HepG2 (cell line): Measurements from ENCODE around the gene ESRP2. TPM values are rescaled to one million over a fixed set of nuclear protein-coding genes. Genes with fewer than 3 reads are reported as not detected.
A peak's percentile ranks its signal among the peaks of the same experiment; 100 is the strongest.

Experiments
- FOXK1 ChIP-seq: sonication (generic); formaldehyde crosslinking; IDR thresholded peaks from 2 replicates; pipeline ENCODE4 v1.4.0; 2020; ENCODE audit warnings: low read depth, missing genetic modification reagents, borderline replicate concordance
- FOXM1 ChIP-seq: sonication (generic); formaldehyde crosslinking; IDR thresholded peaks from 2 replicates; pipeline ENCODE4 v1.5.0; 2020; ENCODE audit warnings: missing genetic modification reagents
- HOXA9 ChIP-seq: sonication (generic); formaldehyde crosslinking; IDR thresholded peaks from 2 replicates; pipeline ENCODE4 v1.8.1; 2022; ENCODE audit warnings: missing genetic modification reagents, mild to moderate bottlenecking, moderate library complexity, borderline replicate concordance
- KLF9 ChIP-seq: IDR thresholded peaks from 2 replicates; pipeline ENCODE4 v1.6.1; 2016; ENCODE audit warnings: low read depth
- MTF1 ChIP-seq: sonication (generic); formaldehyde crosslinking; IDR thresholded peaks from 2 replicates; pipeline ENCODE4 v1.5.0; 2020; ENCODE audit warnings: missing genetic modification reagents
- NFIB ChIP-seq: sonication (generic); formaldehyde crosslinking; IDR thresholded peaks from 2 replicates; pipeline ENCODE4 v1.9.0; 2021; ENCODE audit warnings: missing genetic modification reagents, mild to moderate bottlenecking, borderline replicate concordance
- SP5 ChIP-seq: IDR thresholded peaks from 2 replicates; pipeline ENCODE4 v1.6.1; 2016; ENCODE audit warnings: low read depth, borderline replicate concordance
- TAF1 ChIP-seq: sonication (generic); formaldehyde crosslinking; IDR thresholded peaks from 2 replicates; pipeline ENCODE4 v1.4.0; 2020; ENCODE audit warnings: missing genetic modification reagents
- TAF15 ChIP-seq: fragments of 200-400 bp; formaldehyde crosslinking; IDR thresholded peaks from one replicate; pipeline ENCODE4 v1.6.1; 2018; ENCODE audit warnings: mild to moderate bottlenecking, low read depth, low read length; ENCODE audit not compliant: poor library complexity, severe bottlenecking
- THYN1 ChIP-seq: sonication (generic); formaldehyde crosslinking; IDR thresholded peaks from 2 replicates; pipeline ENCODE4 v1.8.1; 2023; ENCODE audit warnings: low read depth, mild to moderate bottlenecking, moderate library complexity, missing genetic modification reagents, borderline replicate concordance
- ZBTB39 ChIP-seq: sonication (generic); formaldehyde crosslinking; IDR thresholded peaks from 2 replicates; pipeline ENCODE4 v1.5.0; 2020; ENCODE audit warnings: missing genetic modification reagents
- ZBTB42 ChIP-seq: sonication (generic); formaldehyde crosslinking; IDR thresholded peaks from 2 replicates; pipeline ENCODE4 v1.5.0; 2020; ENCODE audit warnings: mild to moderate bottlenecking, missing genetic modification reagents
- ZFP37 ChIP-seq: sonication (generic); formaldehyde crosslinking; IDR thresholded peaks from 2 replicates; pipeline ENCODE4 v1.4.0; 2020; ENCODE audit warnings: missing genetic modification reagents, borderline replicate concordance
- ZFYVE20 ChIP-seq: sonication (generic); formaldehyde crosslinking; IDR thresholded peaks from 2 replicates; pipeline ENCODE4 v1.8.0; 2023; ENCODE audit warnings: low read depth, mild to moderate bottlenecking, moderate library complexity, missing genetic modification reagents, borderline replicate concordance
- ZKSCAN8 ChIP-seq: IDR thresholded peaks from 2 replicates; pipeline ENCODE4 v1.6.1; 2016; ENCODE audit warnings: borderline replicate concordance, missing genetic modification reagents, missing compliant biosample characterization
- ZNF296 ChIP-seq: sonication (generic); formaldehyde crosslinking; conservative IDR thresholded peaks from 2 replicates; pipeline ENCODE4 v1.5.0; 2020; ENCODE audit warnings: mild to moderate bottlenecking, missing genetic modification reagents
- ZNF430 ChIP-seq: sonication (generic); formaldehyde crosslinking; IDR thresholded peaks from 2 replicates; pipeline ENCODE4 v1.9.0; 2021; ENCODE audit warnings: mild to moderate bottlenecking, missing genetic modification reagents
- ZNF510 ChIP-seq: sonication (generic); formaldehyde crosslinking; IDR thresholded peaks from 2 replicates; pipeline ENCODE4 v1.4.0; 2020; ENCODE audit warnings: low read depth, mild to moderate bottlenecking, missing genetic modification reagents
- ZNF800 ChIP-seq: sonication (generic); formaldehyde crosslinking; IDR thresholded peaks from 2 replicates; pipeline ENCODE4 v1.4.0; 2020; ENCODE audit warnings: missing genetic modification reagents
- polyA plus RNA-seq, 8 experiments: library from polyadenylated mRNA; depleted of rRNA in 3 of 8; stranded (reverse) in 7 of 8; unstranded in 1 of 8; fragments of >200 nt; fragmentation: Illumina TruSeq in 4 of 8; extraction: Trizol in 4 of 8; gene quantifications; 2 replicates each; pipeline versions ENCODE4 v1.2.1 to v1.2.3, GENCODE V29; 2011 to 2016; ENCODE audit warnings: low read depth in 4 of 8, missing spikeins in 1 of 8, mixed read lengths in 1 of 8; ENCODE audit not compliant: insufficient read depth in 1 of 8
- total RNA-seq, 5 experiments: library from RNA; depleted of rRNA; stranded (reverse); fragments of >200 nt; fragmentation: Illumina TruSeq; extraction: Trizol; gene quantifications; 2 replicates each; pipeline ENCODE4 v1.2.3, GENCODE V29; 2016; ENCODE audit warnings: low read depth in 1 of 5
- TF ChIP-seq, protein P1 (sequence below): sonication (generic); formaldehyde crosslinking; IDR thresholded peaks from 2 replicates; pipeline ENCODE4 v1.5.1; 2020; ENCODE audit warnings: mild to moderate bottlenecking, missing genetic modification reagents, borderline replicate concordance
- TF ChIP-seq, protein P2 (sequence below): sonication (generic); formaldehyde crosslinking; IDR thresholded peaks from 2 replicates; pipeline ENCODE4 v1.4.0; 2020; ENCODE audit warnings: missing genetic modification reagents, borderline replicate concordance

The ESRP2 gene
- total and polyA plus RNA-seq, 2 of the 13 experiments (the other 11 are each of a cell fraction or from before 2014, with no cell fraction given): 21.1 to 32.4 TPM

GRCh38 chr16:68281368-68282063 is 45.6 kb upstream of the ESRP2 start (continued):
- peak; percentile 99 for TF ChIP-seq SP5 (CRISPR knock-in tag)
- TF ChIP-seq ZBTB39 (CRISPR knock-in tag): peak; percentile 90; the same call in 1 of the 2 replicates
- TF ChIP-seq, protein P1, sequence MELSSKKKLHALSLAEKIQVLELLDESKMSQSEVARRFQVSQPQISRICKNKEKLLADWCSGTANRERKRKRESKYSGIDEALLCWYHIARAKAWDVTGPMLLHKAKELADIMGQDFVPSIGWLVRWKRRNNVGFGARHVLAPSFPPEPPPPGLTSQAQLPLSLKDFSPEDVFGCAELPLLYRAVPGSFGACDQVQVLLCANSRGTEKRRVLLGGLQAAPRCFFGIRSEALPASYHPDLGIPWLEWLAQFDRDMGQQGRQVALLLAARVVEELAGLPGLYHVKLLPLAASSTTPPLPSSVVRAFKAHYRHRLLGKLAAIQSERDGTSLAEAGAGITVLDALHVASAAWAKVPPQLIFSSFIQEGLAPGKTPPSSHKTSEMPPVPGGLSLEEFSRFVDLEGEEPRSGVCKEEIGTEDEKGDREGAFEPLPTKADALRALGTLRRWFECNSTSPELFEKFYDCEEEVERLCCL (CRISPR knock-in tag): no peak
- no peak for TF ChIP-seq ZFYVE20 (CRISPR knock-in tag)
- no peak for TF ChIP-seq HOXA9
- TF ChIP-seq ZNF430: no peak; the same call in none of the 2 replicates
- peak; percentile 43; the same call in 1 of the 2 replicates for TF ChIP-seq ZNF510 (CRISPR knock-in tag)
- TF ChIP-seq, protein P2, sequence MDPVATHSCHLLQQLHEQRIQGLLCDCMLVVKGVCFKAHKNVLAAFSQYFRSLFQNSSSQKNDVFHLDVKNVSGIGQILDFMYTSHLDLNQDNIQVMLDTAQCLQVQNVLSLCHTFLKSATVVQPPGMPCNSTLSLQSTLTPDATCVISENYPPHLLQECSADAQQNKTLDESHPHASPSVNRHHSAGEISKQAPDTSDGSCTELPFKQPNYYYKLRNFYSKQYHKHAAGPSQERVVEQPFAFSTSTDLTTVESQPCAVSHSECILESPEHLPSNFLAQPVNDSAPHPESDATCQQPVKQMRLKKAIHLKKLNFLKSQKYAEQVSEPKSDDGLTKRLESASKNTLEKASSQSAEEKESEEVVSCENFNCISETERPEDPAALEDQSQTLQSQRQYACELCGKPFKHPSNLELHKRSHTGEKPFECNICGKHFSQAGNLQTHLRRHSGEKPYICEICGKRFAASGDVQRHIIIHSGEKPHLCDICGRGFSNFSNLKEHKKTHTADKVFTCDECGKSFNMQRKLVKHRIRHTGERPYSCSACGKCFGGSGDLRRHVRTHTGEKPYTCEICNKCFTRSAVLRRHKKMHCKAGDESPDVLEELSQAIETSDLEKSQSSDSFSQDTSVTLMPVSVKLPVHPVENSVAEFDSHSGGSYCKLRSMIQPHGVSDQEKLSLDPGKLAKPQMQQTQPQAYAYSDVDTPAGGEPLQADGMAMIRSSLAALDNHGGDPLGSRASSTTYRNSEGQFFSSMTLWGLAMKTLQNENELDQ: no peak
- TF ChIP-seq TAF1 (CRISPR knock-in tag): no peak
- no peak for TF ChIP-seq ZFP37
- TF ChIP-seq ZNF800 (CRISPR knock-in tag): no peak
- no peak for TF ChIP-seq TAF15
- TF ChIP-seq NFIB (CRISPR knock-in tag): no peak
- peak; percentile 71; the same call in 1 of the 2 replicates for TF ChIP-seq KLF9
- no peak for TF ChIP-seq MTF1 (CRISPR knock-in tag)
- no peak for TF ChIP-seq FOXM1
- no peak for TF ChIP-seq THYN1 (CRISPR knock-in tag)
- TF ChIP-seq FOXK1 (CRISPR knock-in tag): peak; percentile 88
- no peak for TF ChIP-seq ZBTB42 (CRISPR knock-in tag)
- no peak for TF ChIP-seq ZNF296
- TF ChIP-seq ZKSCAN8 (CRISPR knock-in tag): peak; percentile 68; the same call in 1 of the 2 replicates
